ENCODE measurements around the gene USH1G.
"Not testable (repeated sequence)": the region's sequence is repeated elsewhere in the genome, so short reads cannot be mapped to it uniquely, and the experiment has no call there.

USH1G gene

DNA sequence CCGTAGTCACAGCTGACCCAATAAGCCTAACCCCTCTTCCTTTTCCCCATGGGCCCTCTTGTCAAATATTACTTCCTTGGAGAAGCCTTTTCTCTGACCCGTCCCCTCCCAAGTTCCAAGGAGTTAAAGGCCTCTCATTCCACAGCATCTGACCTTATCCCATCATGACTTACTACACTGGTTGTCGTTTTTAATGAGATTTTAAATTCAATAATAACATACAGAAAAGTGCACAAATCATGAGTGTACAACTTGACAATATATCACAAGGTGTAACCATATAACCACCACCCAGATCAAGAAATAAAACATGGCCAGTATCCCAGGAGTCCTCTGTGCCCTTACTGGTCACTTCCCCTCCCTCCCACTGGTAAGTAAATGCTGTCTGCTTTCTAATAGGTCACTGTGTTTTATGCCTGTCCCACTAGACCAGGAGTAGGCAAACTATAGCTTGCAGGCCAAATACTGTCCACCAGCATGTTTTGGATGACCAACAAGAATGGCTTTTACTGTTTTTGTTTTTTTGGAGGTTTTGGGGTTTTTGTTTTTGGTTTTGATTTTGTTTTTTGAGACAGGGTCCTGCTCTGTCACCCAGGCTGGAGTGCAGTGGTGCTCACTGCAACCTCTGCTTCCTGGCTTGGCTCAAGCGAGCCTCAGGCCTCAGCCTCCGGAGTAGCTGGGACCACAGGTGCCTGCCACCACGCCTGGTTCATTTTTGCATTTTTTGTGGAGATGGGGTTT, 49.0 kb downstream of the USH1G start:
- DNase-seq = no peak

DNA sequence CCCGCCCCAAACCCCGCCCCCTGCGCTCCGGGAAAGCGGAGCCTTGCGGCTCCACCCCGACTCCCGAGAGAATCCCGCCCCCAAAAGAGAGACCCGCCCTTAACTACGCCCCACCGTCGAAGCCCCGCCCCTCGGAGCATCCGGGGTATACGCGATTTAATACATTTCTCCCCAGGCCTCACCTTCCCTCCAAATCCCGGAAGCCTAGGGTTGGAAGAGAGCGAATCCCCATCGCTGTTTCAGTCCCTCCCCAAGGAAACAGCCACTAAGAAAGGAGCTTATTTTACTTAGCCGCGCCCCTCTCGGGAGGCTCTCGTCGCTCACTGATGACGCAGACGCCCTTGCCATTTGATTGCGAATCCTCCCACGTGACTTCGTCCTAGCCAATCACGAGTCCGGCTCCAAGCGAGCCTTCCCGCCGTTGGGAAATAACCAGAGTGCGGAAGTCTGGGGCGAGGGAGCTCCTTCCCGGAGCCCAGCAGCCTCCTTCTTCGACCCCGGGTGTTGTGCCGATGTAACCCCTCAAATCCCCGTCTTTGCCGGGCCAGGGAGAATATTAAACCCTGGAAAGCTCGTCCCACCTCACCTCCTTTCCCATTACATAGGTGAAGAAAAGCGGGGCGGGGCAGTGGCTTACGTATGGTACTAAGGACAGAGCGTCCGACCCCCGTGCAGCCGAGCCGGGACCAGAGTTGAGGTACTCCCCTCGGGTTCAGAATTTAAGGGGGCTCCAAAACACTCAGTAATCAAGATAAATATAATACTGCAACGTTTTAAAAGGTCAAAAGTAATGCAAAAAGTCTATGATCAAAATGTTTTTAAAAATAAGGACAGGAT, 49.8 kb downstream of the USH1G start:
- peak; percentile 100 for DNase-seq

DNA sequence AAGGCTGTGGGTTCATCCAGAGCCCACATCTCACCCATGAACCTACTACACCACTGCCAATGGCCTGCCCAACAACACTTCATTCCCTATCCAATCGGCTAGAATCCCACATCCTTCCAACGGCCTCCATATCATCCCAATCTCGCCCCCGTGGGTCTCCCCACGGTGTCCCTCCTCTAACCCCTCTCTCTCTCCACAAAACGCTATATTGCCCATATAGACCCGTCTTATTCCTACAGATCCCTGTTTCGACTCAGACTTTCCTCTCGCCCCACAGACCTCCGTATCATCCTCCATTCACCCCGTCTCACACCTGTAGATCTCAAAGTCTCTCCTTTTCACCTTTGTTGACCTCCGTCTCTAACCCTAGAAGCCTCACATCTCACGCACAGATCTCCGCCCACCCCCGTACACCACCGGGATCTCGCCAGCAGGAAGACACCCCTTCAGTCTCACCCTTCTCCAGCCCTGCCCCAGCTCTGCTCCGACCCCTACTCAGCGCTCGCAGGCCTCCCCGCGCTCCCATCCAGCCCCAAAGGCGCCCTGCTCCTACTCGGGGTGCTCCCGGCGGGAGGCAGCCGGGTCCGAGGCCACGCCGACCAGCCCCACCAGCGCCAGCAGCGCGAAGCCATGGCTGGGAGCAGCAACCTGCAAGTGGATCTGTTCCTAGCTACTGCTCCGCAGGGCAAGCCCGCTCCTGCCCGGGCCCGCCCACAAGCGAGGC, 50.6 kb downstream of the USH1G start, which contains the start of gene FDXR:
TSS of gene FDXR (minus strand) at position 682 of the 724 bp plus-strand sequence. CDS start at position 632, 50 bp downstream.
- DNase-seq = no peak

DNA sequence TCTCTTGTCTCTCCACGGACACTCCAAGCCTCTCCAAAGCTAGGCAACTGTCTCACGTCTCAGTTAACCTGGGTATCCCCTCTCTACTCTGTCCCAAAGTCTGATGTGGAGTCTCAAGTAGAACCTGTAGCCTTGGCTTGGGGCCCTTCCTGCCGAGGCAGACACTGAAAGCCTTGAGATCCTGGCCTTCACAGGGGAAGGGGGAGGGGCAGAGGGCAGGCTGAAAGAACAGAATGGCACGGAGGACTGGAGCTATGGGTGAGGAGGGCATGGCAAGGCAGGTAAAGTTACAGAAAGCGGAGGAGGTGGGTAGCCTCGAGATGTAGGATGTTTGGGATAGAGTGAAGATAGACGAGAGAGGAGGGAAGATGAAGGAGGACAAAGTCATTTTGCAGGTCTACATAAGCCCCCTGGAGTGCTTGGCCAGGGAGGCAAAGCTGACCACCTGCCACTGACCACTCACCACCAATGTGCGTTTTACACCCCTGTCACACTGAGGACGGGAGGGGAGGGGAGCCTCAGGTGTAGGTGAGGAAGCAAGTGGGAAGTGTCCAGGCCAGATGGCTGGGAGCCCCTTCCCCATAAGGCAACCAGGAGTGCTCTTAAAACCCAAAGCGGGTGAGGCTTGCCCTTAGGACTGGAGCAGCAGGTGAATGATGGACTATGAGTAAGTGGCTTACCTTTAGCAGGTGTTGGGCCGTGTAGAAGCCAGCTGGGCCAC, 51.5 kb downstream of the USH1G start:
- no peak for DNase-seq

DNA sequence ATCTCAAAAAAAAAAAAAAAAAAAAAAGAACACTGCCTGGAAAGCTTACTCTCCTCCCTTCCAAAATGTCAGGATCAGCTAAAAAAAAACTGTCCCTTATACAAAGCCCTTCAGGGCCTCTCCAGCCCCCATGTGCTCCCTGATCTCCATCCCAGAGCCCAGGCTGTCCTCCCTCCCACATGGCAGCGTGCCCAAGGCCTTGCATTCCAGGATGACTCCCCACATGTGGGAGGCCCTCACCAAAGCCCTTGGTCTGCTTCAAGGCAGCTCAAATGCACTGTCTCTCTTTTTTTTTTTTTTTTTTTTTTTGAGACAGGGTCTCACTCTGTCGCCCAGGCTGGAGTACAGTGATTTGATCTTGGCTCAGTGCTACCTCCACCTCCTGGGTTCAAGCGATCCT, 52.5 kb downstream of the USH1G start:
- DNase-seq = peak; percentile 66

DNA sequence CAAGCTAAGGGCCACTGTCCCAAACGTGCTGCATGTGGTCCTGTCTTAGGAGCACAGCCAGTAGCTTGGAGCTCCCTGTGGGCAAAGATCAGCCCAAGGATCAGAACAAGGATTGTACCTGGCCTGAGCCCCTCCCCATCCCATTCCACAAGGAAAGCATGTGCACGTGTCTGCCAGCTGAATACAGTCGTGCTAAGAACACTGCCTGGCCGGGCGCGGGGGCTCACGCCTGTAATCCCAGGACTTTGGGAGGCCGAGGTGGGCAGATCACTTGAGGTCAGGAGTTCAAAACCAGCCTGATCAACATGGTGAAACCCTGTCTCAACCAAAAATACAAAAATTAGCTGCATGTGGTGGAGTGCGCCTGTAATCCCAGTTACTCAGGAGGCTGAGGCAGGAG, 53.0 kb downstream of the USH1G start:
- DNase-seq = not testable (repeated sequence)

DNA sequence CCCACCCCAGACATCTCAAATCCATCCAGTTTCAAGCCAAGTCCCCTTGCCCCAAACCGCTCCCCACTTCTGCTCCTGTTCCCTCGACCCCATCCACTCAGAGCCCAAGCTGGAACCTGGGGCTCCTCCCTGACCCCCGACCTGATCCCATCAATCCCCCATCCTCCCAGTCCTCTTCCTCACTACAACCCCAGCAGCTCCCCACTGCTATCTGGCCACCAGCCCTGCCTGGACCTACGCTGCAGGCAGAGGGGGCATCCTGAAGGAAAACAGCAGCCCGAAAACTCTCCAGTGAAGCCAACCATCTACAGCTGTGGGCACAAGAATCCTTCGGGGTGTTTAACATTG, 54.2 kb downstream of the USH1G start:
- no peak for DNase-seq

DNA sequence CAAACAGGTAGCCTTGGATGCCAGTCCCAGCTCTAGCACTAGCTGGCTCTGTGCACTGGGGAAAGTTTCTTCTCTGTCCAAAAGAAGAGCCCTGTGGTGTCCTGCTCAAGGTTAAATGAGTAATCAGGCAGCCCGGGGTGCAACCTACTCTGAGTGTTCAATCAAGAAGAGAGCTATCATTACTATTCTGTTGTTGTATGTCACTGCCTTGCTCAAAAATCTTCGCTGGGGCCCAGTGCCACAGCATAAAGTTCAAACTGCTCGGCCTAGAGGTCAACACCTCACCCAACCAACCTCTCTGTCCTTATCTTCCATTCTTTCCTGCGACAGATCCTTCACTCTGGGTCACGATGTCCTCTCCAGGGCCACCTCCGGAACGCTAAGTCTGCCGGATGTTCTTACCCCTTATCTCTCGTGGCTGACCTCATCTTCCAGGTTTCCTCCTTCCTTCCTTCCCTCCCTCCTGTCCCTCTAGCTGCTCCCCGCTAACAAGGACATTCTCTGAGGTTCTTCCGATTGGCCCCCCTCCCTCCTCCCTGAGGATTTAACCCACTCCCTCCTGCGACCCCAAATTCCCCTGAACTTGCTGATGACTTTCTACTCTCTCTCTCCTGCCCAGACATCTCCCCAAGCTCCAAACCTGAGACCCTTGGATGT, 54.7 kb downstream of the USH1G start:
- no peak for DNase-seq

DNA sequence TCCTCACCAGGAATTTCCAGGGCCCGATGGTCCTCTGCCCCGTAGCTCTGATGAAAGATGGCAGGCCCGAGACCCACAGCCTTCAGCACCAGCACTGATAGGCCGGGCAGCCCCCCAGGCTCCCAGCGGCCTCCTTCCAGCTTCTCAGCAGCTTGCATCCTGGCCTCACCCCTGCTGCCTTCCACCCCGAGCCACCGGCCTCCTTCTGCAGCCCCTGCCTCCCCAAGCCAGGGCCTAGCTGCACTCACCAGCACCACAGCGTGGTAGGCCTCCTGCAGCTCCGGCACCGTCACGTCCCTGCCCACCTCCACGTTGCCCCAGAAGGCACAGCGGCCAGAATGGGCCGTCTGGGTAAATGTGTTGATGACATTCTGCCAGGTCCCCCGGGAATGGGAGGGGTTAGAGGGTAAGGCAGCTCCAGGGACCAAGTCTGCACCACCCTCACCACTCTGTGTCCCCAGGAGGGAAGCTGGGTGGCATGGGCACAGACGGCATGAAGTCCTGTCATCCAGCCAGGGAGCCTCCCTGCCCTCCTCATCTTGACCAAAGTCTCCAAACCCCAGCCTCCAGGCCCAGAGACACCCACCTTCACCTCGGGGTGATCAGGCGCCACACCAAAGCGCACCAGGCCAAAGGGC, 56.7 kb downstream of the USH1G start:
- DNase-seq = no peak
